Mesendoderm (in vitro differentiated cells): ENCODE measurements around the gene TUBB2B.

Experiments used
- DNase-seq: peaks from one replicate; pipeline ENCODE4 v3.0.0; 2013
- H2AK5ac ChIP-seq: 2 replicates; pipeline ENCODE4 v1.6.1; 2013; ENCODE audit warnings: low read length, inconsistent platforms
- H2BK120ac ChIP-seq: 2 replicates; pipeline ENCODE4 v1.6.1; 2013; ENCODE audit warnings: low read depth, mild to moderate bottlenecking, low read length, moderate library complexity, mixed read lengths
- H2BK15ac ChIP-seq: replicated peaks from 2 replicates; pipeline ENCODE4 v1.6.1; 2013; ENCODE audit warnings: low read depth, mild to moderate bottlenecking, moderate library complexity
- H2BK5ac ChIP-seq: 2 replicates; pipeline ENCODE4 v1.6.1; 2013; ENCODE audit warnings: low read length, inconsistent platforms
- H3K18ac ChIP-seq: 2 replicates; pipeline ENCODE4 v1.6.1; 2013; ENCODE audit warnings: mild to moderate bottlenecking, low read length, mixed read lengths
- H3K23ac ChIP-seq: one replicate; pipeline ENCODE4 v1.6.1; 2013; ENCODE audit warnings: low read length
- H3K27ac ChIP-seq: 2 replicates; pipeline ENCODE4 v1.5.1; 2013; ENCODE audit warnings: low read depth, mild to moderate bottlenecking, inconsistent platforms, low read length, moderate library complexity
- H3K27me3 ChIP-seq: 2 replicates; pipeline ENCODE4 v1.6.1; 2013; ENCODE audit warnings: low read length, control low read depth, mild to moderate bottlenecking, inconsistent platforms; ENCODE audit not compliant: insufficient read depth, poor library complexity
- H3K36me3 ChIP-seq: 2 replicates; pipeline ENCODE4 v1.6.1; 2013; ENCODE audit warnings: low read length, inconsistent platforms; ENCODE audit not compliant: control insufficient read depth, insufficient read depth
- H3K4ac ChIP-seq: one replicate; pipeline ENCODE4 v1.6.1; 2013; ENCODE audit warnings: low read depth, mild to moderate bottlenecking, low read length, moderate library complexity
- H3K4me1 ChIP-seq: 2 replicates; pipeline ENCODE4 v1.6.1; 2013; ENCODE audit warnings: low read depth, low read length, inconsistent platforms; ENCODE audit not compliant: control insufficient read depth
- H3K4me2 ChIP-seq: 2 replicates; pipeline ENCODE4 v1.6.1; 2013; ENCODE audit warnings: low read length
- H3K4me3 ChIP-seq: 2 replicates; pipeline ENCODE4 v1.5.1; 2013; ENCODE audit warnings: mild to moderate bottlenecking, low read length
- H3K56ac ChIP-seq: one replicate; pipeline ENCODE4 v1.6.1; 2013; ENCODE audit warnings: low read length
- H3K79me1 ChIP-seq: 2 replicates; pipeline ENCODE4 v1.6.1; 2013; ENCODE audit warnings: low read length, inconsistent platforms
- H3K79me2 ChIP-seq: 2 replicates; pipeline ENCODE4 v1.6.1; 2013; ENCODE audit warnings: mild to moderate bottlenecking, low read length; ENCODE audit not compliant: control insufficient read depth, insufficient read depth
- H3K9ac ChIP-seq: 2 replicates; pipeline ENCODE4 v1.6.1; 2013; ENCODE audit warnings: low read length, inconsistent platforms
- H4K5ac ChIP-seq: one replicate; pipeline ENCODE4 v1.6.1; 2013; ENCODE audit warnings: low read length
- H4K8ac ChIP-seq: one replicate; pipeline ENCODE4 v1.6.1; 2013; ENCODE audit warnings: low read depth, mild to moderate bottlenecking, control low read depth, low read length, moderate library complexity
- WGBS: extraction: QIAGEN DNeasy Blood & Tissue Kit; methylation state at CpG from one replicate; pipeline ENCODE4 v1.1.7; 2013; ENCODE audit warnings: low lambda C conversion rate, missing lambda C conversion rate; ENCODE audit not compliant: insufficient coverage; ENCODE audit errors: extremely low coverage; 5-methylcytosine and 5-hydroxymethylcytosine counted together

The TUBB2B gene

GRCh38 chr6:3260296-3260695 is 32.8 kb upstream of the TUBB2B start:
- Histone ChIP-seq H4K5ac (no peak overlapping the region), H3K9ac (peak overlapping the region; percentile 39), H3K4me3 (no peak overlapping the region), H2BK15ac (no peak overlapping the region), H2AK5ac (no peak overlapping the region), H3K79me2 (peaks cover 56% of the 10 kb centered on the region), H3K4ac (no peak overlapping the region), H3K36me3 (peaks cover 3% of the 10 kb centered on the region), H3K79me1 (peaks cover 18% of the 10 kb centered on the region), H3K56ac (peak overlapping the region; percentile 63), H3K23ac (no peak overlapping the region), H3K4me2 (peak overlapping the region; percentile 11), H3K18ac (no peak overlapping the region), H3K4me1 (peaks cover 3% of the 10 kb centered on the region), H3K27ac (no peak overlapping the region), H4K8ac (no peak overlapping the region), H3K27me3 (no peaks in the 10 kb centered on the region), H2BK120ac (no peak overlapping the region), H2BK5ac (no peak overlapping the region)
- WGBS = no CpG with 5 or more reads among the region's 14 CpGs
- DNase-seq = no peak

DNA sequence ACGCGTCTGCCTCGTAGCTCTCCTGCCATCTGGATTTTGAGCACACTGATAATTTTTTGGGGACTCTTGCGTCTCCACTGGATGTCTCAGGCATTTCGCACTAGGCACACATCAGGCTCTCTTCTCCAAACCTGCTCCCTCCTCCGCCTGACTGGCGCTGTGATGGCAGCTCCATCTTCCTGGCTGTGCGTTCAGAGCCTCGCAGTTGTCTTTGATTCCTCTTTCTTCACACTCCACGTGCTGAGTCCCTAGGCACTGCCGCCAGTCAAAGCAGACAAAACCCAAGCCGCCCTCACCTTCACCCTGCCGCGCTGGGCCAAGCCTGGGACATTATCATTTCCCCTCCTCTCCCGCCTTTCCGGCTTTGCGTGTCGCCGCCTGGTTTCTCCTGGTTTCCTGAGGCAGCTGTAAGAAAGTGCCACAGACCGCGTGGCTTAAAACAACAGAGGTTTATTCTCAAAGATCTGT is 32.1 kb upstream of the TUBB2B start:
- peak; percentile 81 for DNase-seq
- Histone ChIP-seq H3K56ac (peak overlapping the region; percentile 99), H3K4ac (no peak overlapping the region), H3K79me2 (peaks cover 51% of the 10 kb centered on the region), H4K5ac (no peak overlapping the region), H3K9ac (peak overlapping the region; percentile 91), H3K4me2 (peak overlapping the region; percentile 67), H2BK5ac (peak overlapping the region; percentile 31), H3K4me3 (peak overlapping the region; percentile 95), H3K27ac (no peak overlapping the region), H3K36me3 (peaks cover 3% of the 10 kb centered on the region), H4K8ac (no peak overlapping the region), H2BK15ac (no peak overlapping the region), H3K4me1 (peaks cover 3% of the 10 kb centered on the region), H3K27me3 (no peaks in the 10 kb centered on the region), H3K79me1 (peaks cover 15% of the 10 kb centered on the region), H3K23ac (peak overlapping the region; percentile 86), H3K18ac (peak overlapping the region; percentile 2), H2AK5ac (no peak overlapping the region), H2BK120ac (no peak overlapping the region)
- WGBS = no CpG with 5 or more reads among the region's 21 CpGs

DNA sequence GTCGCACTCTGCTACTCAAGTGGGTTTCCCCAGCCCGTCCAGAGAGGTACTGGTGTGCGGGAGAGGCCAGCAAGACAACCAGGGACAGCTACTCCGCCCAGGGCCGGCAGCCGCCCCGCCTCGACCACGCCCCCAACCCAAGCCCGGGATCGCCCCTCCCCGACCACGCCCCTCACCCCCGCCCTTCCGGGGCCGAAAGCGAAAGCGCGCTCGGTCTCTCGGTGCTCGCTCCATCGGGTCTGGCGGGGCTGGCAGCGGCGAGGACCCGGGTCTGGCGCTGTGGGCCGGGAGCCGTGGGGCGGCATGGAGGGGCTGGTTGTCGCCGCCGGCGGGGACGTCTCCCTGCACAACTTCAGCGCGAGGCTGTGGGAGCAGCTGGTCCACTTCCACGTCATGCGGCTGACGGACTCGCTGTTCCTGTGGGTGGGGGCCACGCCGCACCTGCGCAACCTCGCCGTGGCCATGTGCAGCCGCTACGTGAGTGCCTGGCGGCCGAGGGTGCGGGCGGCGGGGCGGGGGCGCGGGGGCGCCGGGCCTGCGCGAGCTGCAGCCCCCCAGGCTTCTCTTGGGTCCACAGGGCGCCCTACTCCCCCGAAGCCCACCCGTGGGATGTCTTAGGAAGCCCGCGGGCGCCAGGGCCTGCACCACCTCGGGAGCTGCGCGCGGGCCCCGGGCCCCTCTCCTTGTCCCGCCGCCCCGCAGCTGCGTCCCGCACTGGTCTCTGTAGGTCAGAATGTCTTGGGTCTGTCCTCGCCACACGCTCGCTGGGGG is 31.5 kb upstream of the TUBB2B start, which contains the start of gene PSMG4:
Gene PSMG4, plus strand, starts transcription at position 228 of the 771 bp plus-strand sequence. Its CDS starts 76 bp downstream, at position 304.
- Histone ChIP-seq H3K27ac (peak within 1 kb of the TSS; percentile 7), H3K56ac (peak within 1 kb of the TSS; percentile 99), H3K18ac (peak within 1 kb of the TSS; percentile 2), H3K36me3 (peaks cover 3% of the 10 kb centered on the region), H2AK5ac (no peak within 1 kb of the TSS), H4K5ac (no peak within 1 kb of the TSS), H3K23ac (peak within 1 kb of the TSS; percentile 98), H3K4ac (peak within 1 kb of the TSS; percentile 74), H3K4me1 (peaks cover 3% of the 10 kb centered on the region), H3K27me3 (no peaks in the 10 kb centered on the region), H2BK120ac (no peak within 1 kb of the TSS), H2BK15ac (no peak within 1 kb of the TSS), H3K4me3 (peak within 1 kb of the TSS; percentile 95), H3K4me2 (peak within 1 kb of the TSS; percentile 67), H2BK5ac (peak within 1 kb of the TSS; percentile 78), H4K8ac (no peak within 1 kb of the TSS), H3K79me1 (peaks cover 13% of the 10 kb centered on the region), H3K9ac (peak within 1 kb of the TSS; percentile 91), H3K79me2 (peaks cover 46% of the 10 kb centered on the region)
- no CpG with 5 or more reads among the region's 80 CpGs for WGBS
- peak; percentile 93 for DNase-seq

DNA sequence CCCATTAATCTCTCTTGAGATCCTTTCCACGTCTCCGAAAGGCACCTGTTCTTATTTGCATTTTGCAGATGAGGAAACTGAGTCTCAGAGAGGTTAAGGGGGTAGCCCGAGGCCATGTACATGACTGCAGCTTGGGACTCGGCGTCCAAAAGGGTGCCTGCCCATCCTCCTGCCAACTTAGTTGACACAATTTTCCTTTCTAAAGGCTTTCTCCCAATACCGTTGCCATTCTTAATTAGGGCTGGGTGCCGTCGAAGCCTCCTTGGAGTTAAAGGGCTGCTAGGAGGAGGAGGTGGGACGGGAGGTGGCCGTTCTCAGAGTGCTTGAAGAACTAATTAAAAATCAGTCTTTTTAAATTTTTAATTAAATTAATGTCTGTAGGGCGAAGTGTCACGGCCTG is 30.7 kb upstream of the TUBB2B start:
- Histone ChIP-seq H3K79me2 (peaks cover 39% of the 10 kb centered on the region), H3K27me3 (no peaks in the 10 kb centered on the region), H4K5ac (no peak overlapping the region), H3K23ac (no peak overlapping the region), H3K4me3 (no peak overlapping the region), H3K27ac (no peak overlapping the region), H4K8ac (no peak overlapping the region), H3K79me1 (peaks cover 7% of the 10 kb centered on the region), H3K36me3 (no peaks in the 10 kb centered on the region), H3K9ac (peak overlapping the region; percentile 36), H3K56ac (peak overlapping the region; percentile 44), H3K4ac (no peak overlapping the region), H2BK5ac (no peak overlapping the region), H2BK120ac (no peak overlapping the region), H2AK5ac (no peak overlapping the region), H3K18ac (no peak overlapping the region), H2BK15ac (no peak overlapping the region), H3K4me2 (peak overlapping the region; percentile 25), H3K4me1 (peaks cover 3% of the 10 kb centered on the region)
- no peak for DNase-seq
- WGBS = no CpG with 5 or more reads among the region's 12 CpGs

DNA sequence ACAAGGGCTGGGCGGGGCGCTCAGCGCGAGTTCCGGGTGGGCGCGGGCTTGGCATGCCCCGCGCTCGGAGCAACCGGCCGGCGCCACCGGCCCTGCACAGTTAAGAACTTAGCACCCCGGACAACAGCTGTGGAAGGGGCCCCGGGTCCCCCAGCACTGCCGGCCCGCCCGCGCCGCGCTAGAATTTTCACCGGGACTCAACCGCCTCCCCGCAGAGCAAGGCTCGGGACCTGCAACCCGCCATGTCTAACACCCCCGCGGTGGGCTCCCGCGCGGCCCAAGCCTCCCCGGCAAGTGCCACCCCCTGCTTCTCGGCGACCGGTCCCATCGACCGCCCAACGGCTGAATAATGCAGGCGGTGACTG is 26.1 kb upstream of the TUBB2B start:
- Histone ChIP-seq H4K8ac (no peak overlapping the region), H2BK120ac (no peak overlapping the region), H3K4me3 (no peak overlapping the region), H3K56ac (no peak overlapping the region), H3K27ac (no peak overlapping the region), H3K36me3 (no peaks in the 10 kb centered on the region), H2BK5ac (no peak overlapping the region), H3K27me3 (no peaks in the 10 kb centered on the region), H3K23ac (no peak overlapping the region), H3K18ac (no peak overlapping the region), H2AK5ac (no peak overlapping the region), H3K4ac (no peak overlapping the region), H3K4me1 (peaks cover 8% of the 10 kb centered on the region), H3K4me2 (no peak overlapping the region), H4K5ac (no peak overlapping the region), H3K9ac (no peak overlapping the region), H3K79me1 (no peaks in the 10 kb centered on the region), H3K79me2 (no peaks in the 10 kb centered on the region), H2BK15ac (no peak overlapping the region)
- DNase-seq = no peak
- WGBS = no CpG with 5 or more reads among the region's 40 CpGs
